BLaER1 treated with 17β-estradiol and CSF1 and Interleukin-3, amounts not matched to agents 10 nM and 100 nM (cell line): ENCODE data around the gene BBS10.

Experiments
- H3K27ac ChIP-seq, 11 experiments: shearing (Covaris generic); formaldehyde crosslinking; 2 replicates each; pipeline ENCODE4 v1.8.1; 2022
- H3K27me3 ChIP-seq, 11 experiments: shearing (Covaris generic); formaldehyde crosslinking; 2 replicates each; pipeline ENCODE4 v1.8.1; 2022
- H3K36me3 ChIP-seq, 11 experiments: shearing (Covaris generic); formaldehyde crosslinking; 2 replicates each; pipeline ENCODE4 v1.8.1; 2022
- H3K4me1 ChIP-seq, 10 experiments: shearing (Covaris generic); formaldehyde crosslinking; 2 replicates each; pipeline ENCODE4 v1.8.1; 2022
- H3K4me2 ChIP-seq, 11 experiments: shearing (Covaris generic); formaldehyde crosslinking; 2 replicates each; pipeline ENCODE4 v1.8.1; 2022
- H3K4me3 ChIP-seq, 10 experiments: shearing (Covaris generic); formaldehyde crosslinking; 2 replicates each; pipeline ENCODE4 v1.8.1; 2022
- H3K9ac ChIP-seq, 11 experiments: shearing (Covaris generic); formaldehyde crosslinking; 2 replicates each; pipeline ENCODE4 v1.8.1; 2022
- H3K9me3 ChIP-seq, 11 experiments: shearing (Covaris generic); formaldehyde crosslinking; replicated peaks in 1 of 11; 2 replicates each; pipeline ENCODE4 v1.8.1; 2022
- H4K20me1 ChIP-seq, 11 experiments: shearing (Covaris generic); formaldehyde crosslinking; 2 replicates each; pipeline ENCODE4 v1.8.1; 2022
- Cebpa-rat ChIP-seq, 11 experiments: shearing (Covaris generic); IDR thresholded peaks; 2 replicates each; pipeline ENCODE4 v1.8.1; 2022

Gene BBS10

DNA sequence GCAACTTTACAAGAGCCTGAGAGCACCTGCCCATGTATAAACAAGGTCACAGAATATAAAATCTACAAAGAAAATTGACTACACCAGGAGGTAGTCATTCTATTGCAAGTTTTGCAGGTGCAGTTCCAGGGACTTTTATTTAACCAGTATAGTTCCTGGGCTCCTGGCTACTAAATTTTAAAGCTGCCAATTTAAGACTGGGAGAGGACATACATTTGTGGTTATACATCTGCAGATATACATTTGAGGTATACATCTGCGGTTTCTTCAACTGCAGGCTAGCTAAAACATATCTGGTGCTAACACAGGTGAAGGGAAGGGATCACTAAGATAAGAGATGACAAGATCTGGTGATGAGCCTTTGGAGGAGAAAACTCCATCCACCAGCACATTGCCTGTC lies 30.2 kb downstream of the BBS10 start:
- Histone ChIP-seq H3K9ac (no peak overlapping the region), H4K20me1 (no peaks in the 10 kb centered on the region), H3K4me2 (no peak overlapping the region), H3K27ac (no peak overlapping the region), H3K36me3 (no peaks in the 10 kb centered on the region), H3K4me1 (no peaks in the 10 kb centered on the region), H3K9me3 (no peaks in the 10 kb centered on the region), H3K27me3 (no peaks in the 10 kb centered on the region), H3K4me3 (no peak overlapping the region)
- TF ChIP-seq Cebpa-rat (IDR thresholded peaks at IDR 0.05): no peak

DNA sequence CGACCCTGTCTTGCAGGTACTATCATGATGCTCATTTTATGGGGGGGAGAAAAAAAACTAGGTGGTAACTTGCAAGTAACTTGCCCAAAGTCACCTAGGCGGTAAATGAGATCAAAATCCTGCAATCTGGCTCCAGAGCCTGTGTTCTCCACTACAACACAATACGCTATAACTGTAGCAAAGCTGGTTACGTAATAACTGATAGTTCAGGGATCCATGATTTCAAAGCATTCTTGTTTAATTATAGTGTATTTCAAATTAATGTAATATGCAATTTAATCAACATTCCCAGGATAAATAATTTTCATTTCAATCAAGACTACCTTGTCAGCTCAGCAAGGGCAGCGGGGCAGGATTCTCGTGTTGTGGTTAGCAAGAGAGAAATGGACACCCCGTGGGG lies 31.7 kb downstream of the BBS10 start:
- Histone ChIP-seq H4K20me1 (no peaks in the 10 kb centered on the region), H3K9me3 (no peaks in the 10 kb centered on the region), H3K27me3 (no peaks in the 10 kb centered on the region), H3K4me3 (no peak overlapping the region), H3K9ac (no peak overlapping the region), H3K36me3 (no peaks in the 10 kb centered on the region), H3K27ac (no peak overlapping the region), H3K4me1 (no peaks in the 10 kb centered on the region), H3K4me2 (no peak overlapping the region)
- peak in 3 of 11 experiments; percentile 32 to 44 (median 34); a peak in 1 of 22 replicates for TF ChIP-seq Cebpa-rat (IDR thresholded peaks at IDR 0.05)

DNA sequence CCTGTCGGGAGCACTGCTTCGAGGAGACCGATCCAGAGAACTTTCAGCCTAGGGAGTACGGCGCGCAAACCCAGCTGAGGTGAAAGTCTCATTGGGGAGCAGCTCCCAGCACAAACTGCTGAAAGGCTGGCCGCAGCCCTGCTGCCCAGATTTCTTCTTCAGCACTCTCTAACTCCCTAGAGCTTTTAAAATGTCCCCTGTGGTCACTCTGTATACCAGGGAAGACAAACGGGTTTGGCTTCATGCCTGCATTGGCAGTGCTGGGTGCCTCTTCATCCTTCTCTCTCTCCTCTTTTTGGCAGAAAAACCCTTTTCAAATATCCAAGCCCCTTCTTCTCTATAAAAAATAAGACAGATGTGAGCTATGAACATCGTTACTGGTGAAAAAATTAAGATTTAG lies 34.9 kb downstream of the BBS10 start:
- Histone ChIP-seq H3K4me1 (no peaks in the 10 kb centered on the region), H3K36me3 (no peaks in the 10 kb centered on the region), H3K27me3 (no peaks in the 10 kb centered on the region), H3K4me3 (no peak overlapping the region), H3K27ac (no peak overlapping the region), H4K20me1 (no peaks in the 10 kb centered on the region), H3K9me3 (no peaks in the 10 kb centered on the region), H3K4me2 (no peak overlapping the region), H3K9ac (no peak overlapping the region)
- no peak for TF ChIP-seq Cebpa-rat (IDR thresholded peaks at IDR 0.05)

DNA sequence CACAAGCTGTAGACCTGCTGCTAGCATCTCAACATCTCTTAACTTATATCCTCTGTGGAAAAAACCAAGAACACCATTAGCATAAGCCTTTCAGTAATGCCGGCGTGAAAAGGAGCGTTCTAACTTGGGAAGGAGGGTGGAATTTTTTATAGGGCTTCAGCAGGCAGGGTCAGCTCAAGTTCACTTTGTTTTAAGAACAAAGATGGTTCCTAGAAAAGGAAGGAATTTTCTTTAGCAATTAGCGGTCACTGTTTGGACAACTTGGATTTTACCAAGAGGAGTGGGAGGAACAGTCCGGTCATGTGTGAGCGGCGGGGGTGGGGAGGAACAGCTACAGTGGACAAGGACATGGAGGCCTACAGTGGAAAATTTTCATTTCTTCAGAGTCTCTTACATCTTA lies 35.9 kb downstream of the BBS10 start:
- Histone ChIP-seq H3K4me2 (no peak overlapping the region), H3K9me3 (no peaks in the 10 kb centered on the region), H3K27ac (no peak overlapping the region), H3K27me3 (no peaks in the 10 kb centered on the region), H4K20me1 (no peaks in the 10 kb centered on the region), H3K4me1 (no peaks in the 10 kb centered on the region), H3K9ac (no peak overlapping the region), H3K4me3 (no peak overlapping the region), H3K36me3 (no peaks in the 10 kb centered on the region)
- no peak for TF ChIP-seq Cebpa-rat (IDR thresholded peaks at IDR 0.05)

DNA sequence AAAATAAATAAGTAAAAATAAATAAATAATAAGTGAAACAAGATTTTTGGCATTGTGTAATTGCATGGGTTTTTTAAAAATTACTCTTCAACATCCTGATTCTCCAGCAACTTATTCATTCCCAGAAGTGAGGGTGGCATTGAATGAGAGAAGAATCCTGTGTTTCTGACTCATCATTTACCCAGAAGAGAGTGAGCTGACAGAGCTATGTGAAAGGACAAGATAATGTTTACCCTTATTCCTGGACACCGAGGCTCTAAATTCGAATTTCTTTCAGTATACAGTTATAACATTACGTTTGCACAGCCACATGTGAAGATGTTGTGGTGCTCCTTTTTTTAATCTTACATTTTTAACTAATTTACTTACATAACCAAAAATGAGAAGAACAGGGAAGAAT lies 36.4 kb downstream of the BBS10 start:
- H3K4me1 ChIP-seq: no peaks in the 10 kb centered on the region
- no peak overlapping the region for H3K4me2 ChIP-seq
- no peak overlapping the region for H3K27ac ChIP-seq
- no peak overlapping the region for H3K4me3 ChIP-seq
- H3K9ac ChIP-seq: no peak overlapping the region
- H3K36me3 ChIP-seq: no peaks in the 10 kb centered on the region
- no peak for TF ChIP-seq Cebpa-rat (IDR thresholded peaks at IDR 0.05)
- no peaks in the 10 kb centered on the region for H3K27me3 ChIP-seq
- H4K20me1 ChIP-seq: no peaks in the 10 kb centered on the region
- H3K9me3 ChIP-seq: no peaks in the 10 kb centered on the region

DNA sequence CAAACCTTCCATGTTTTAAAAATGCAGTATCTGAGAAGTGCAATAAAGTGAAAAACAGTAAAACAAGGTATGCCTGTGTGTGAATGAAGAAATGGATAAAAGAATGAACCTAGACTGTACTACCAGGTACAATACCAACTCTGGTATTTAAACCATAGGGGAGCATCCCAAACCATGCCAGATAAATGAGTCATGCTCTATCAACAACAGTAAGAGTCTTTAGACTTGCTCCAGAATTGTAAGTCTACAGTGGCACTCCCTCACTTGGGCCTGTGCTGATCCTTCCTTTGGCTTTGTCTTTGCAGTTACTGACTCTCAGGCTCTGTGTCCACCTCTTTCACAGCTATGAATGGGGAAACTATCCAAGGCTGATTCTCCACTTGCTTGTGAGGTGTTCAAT lies 38.1 kb downstream of the BBS10 start:
- no peaks in the 10 kb centered on the region for H4K20me1 ChIP-seq
- H3K4me3 ChIP-seq: no peak overlapping the region
- no peak for TF ChIP-seq Cebpa-rat (IDR thresholded peaks at IDR 0.05)
- H3K36me3 ChIP-seq: no peaks in the 10 kb centered on the region
- no peak overlapping the region for H3K9ac ChIP-seq
- H3K4me1 ChIP-seq: no peaks in the 10 kb centered on the region
- no peaks in the 10 kb centered on the region for H3K9me3 ChIP-seq
- no peak overlapping the region for H3K4me2 ChIP-seq
- H3K27ac ChIP-seq: no peak overlapping the region
- no peaks in the 10 kb centered on the region for H3K27me3 ChIP-seq

DNA sequence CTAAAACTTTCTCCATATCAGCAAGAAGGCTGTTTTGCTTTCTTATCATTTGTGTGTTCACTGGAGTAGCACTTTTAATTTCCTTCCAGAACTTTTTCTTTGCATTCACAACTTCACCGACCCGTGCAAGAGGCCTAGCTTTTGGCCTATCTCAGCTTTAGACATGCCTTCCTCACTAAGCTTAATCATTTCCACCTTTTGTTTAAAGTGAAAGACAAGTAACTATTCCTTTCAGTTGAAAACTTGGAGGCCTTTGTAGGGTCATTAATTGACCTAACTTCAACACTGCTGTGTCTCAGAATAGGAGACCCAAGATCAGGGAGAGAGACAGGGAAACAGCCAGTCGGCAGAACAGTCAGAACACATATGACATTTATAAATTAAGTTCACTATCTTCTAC lies 39.3 kb downstream of the BBS10 start:
- 0 out of 22 replicates have a peak, but pooled peaks cover 0 to 3% (median 0%) of the 10 kb centered on the region in 11 experiments for H3K9me3 ChIP-seq
- H3K27ac ChIP-seq: no peak overlapping the region
- TF ChIP-seq Cebpa-rat (IDR thresholded peaks at IDR 0.05): no peak
- no peaks in the 10 kb centered on the region for H4K20me1 ChIP-seq
- H3K4me1 ChIP-seq: no peaks in the 10 kb centered on the region
- H3K4me2 ChIP-seq: no peak overlapping the region
- H3K9ac ChIP-seq: no peak overlapping the region
- H3K27me3 ChIP-seq: no peaks in the 10 kb centered on the region
- no peaks in the 10 kb centered on the region for H3K36me3 ChIP-seq
- H3K4me3 ChIP-seq: no peak overlapping the region

DNA sequence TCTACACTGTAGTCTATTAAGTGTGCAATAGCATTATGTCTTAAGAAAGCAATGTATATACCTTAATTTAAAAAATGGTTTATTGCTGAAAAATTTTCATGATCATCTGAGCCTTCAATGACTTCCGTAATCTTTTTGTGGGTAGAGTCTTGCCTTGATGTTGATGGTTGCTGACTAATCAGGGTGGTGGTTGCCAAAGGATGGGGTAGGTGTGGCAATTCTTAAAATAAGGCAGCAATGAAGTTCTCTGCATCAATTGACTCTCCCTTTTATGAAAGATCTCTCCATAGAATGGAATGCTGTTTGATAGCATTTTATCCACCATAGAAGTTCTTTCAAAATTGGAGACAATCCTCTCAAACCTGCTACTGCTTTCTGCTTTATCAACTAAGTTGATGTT lies 41.1 kb downstream of the BBS10 start:
- Histone ChIP-seq H3K4me3 (no peak overlapping the region), H3K4me2 (no peak overlapping the region), H3K36me3 (no peaks in the 10 kb centered on the region), H4K20me1 (no peaks in the 10 kb centered on the region), H3K4me1 (no peaks in the 10 kb centered on the region), H3K9me3 (0 out of 22 replicates have a peak, but pooled peaks cover 0 to 3% (median 0%) of the 10 kb centered on the region in 11 experiments), H3K27ac (no peak overlapping the region), H3K27me3 (no peaks in the 10 kb centered on the region), H3K9ac (no peak overlapping the region)
- TF ChIP-seq Cebpa-rat (IDR thresholded peaks at IDR 0.05): no peak

DNA sequence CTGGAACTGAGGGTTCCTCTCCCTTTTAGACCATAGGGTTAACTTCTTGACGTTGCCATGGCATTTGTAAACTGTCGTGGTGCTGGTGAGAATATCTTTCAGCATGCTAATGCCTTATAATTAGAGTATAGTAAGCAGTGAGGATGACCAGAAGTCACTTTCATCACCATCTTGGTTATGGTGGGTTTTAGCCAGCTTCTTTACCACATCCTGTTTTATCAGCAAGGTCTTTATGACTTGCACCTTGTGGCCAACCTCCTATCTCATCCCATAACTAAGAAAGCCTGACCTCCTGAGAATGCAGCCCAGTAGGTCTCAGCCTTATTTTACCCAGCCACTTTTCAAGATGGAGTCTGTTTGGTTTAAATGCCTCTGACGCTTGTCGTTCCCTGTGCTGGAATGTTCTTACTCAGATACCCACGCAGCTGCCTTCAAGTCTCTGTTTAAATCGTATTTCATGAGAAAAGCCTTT lies 44.2 kb downstream of the BBS10 start:
- H3K4me3 ChIP-seq: no peak overlapping the region
- H3K4me2 ChIP-seq: no peak overlapping the region
- H3K36me3 ChIP-seq: no peaks in the 10 kb centered on the region
- H3K27me3 ChIP-seq: no peaks in the 10 kb centered on the region
- H4K20me1 ChIP-seq: no peaks in the 10 kb centered on the region
- H3K4me1 ChIP-seq: no peaks in the 10 kb centered on the region
- H3K27ac ChIP-seq: no peak overlapping the region
- no peak for TF ChIP-seq Cebpa-rat (IDR thresholded peaks at IDR 0.05)
- no peak overlapping the region for H3K9ac ChIP-seq
- H3K9me3 ChIP-seq: 0 out of 22 replicates have a peak, but pooled peaks cover 0 to 3% (median 0%) of the 10 kb centered on the region in 11 experiments

DNA sequence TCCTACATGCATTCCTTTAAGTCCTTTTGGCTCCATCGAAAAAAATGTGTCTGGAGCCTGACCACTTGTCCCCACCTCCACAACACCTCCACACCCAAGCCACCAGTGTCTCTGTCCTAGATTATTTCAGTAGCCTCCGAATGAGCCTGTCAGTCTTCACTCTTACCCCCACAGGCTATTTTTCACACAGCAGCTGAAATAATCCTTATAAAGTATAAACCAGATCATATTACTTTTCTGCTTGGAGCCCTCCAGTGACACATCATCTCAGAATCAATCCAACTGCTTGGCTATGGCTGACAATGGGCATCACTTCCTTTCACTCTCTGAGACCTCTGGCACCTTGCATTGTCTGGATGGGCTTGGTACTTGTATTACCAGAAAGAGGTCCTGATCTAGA lies 44.9 kb downstream of the BBS10 start:
- Histone ChIP-seq H3K4me3 (no peak overlapping the region), H3K27me3 (no peaks in the 10 kb centered on the region), H3K9me3 (0 out of 22 replicates have a peak, but pooled peaks cover 0 to 3% (median 0%) of the 10 kb centered on the region in 11 experiments), H3K36me3 (no peaks in the 10 kb centered on the region), H3K9ac (no peak overlapping the region), H3K4me2 (no peak overlapping the region), H4K20me1 (no peaks in the 10 kb centered on the region), H3K4me1 (no peaks in the 10 kb centered on the region), H3K27ac (no peak overlapping the region)
- TF ChIP-seq Cebpa-rat (IDR thresholded peaks at IDR 0.05): no peak
